PFSK-1 (cell line): ENCODE data around the gene IGF1R.

Experiments
- FOXP2 ChIP-seq: optimal IDR thresholded peaks from 2 replicates; pipeline ENCODE3; 2011; ENCODE audit warnings: borderline replicate concordance, control low read depth, inconsistent platforms; ENCODE audit not compliant: insufficient read depth; ENCODE audit errors: extremely low read length, extremely low read depth
- POLR2AphosphoS5 ChIP-seq: IDR thresholded peaks from 2 replicates; pipeline ENCODE4 v1.6.1; 2012; ENCODE audit warnings: low read depth, mild to moderate bottlenecking, control low read depth, low read length, moderate library complexity
- SIN3A ChIP-seq: IDR thresholded peaks from 2 replicates; pipeline ENCODE4 v1.6.1; 2012; ENCODE audit warnings: mild to moderate bottlenecking, low read length, moderate library complexity, borderline replicate concordance; ENCODE audit not compliant: insufficient read depth
- TAF1 ChIP-seq: IDR thresholded peaks from 2 replicates; pipeline ENCODE4 v1.6.1; 2012; ENCODE audit warnings: low read length, control low read depth, borderline replicate concordance; ENCODE audit not compliant: insufficient read depth
- TF ChIP-seq, protein P1 (sequence below), 2 experiments: IDR thresholded peaks; 2 replicates each; pipeline versions ENCODE4 v1.6.1 to v1.8.0; 2011 to 2012; ENCODE audit warnings: low read depth in 2 of 2, low read length in 2 of 2, control low read depth in 1 of 2, inconsistent platforms in 1 of 2, mild to moderate bottlenecking in 1 of 2, moderate library complexity in 1 of 2; ENCODE audit not compliant: insufficient read depth in 1 of 2

The IGF1R gene

DNA sequence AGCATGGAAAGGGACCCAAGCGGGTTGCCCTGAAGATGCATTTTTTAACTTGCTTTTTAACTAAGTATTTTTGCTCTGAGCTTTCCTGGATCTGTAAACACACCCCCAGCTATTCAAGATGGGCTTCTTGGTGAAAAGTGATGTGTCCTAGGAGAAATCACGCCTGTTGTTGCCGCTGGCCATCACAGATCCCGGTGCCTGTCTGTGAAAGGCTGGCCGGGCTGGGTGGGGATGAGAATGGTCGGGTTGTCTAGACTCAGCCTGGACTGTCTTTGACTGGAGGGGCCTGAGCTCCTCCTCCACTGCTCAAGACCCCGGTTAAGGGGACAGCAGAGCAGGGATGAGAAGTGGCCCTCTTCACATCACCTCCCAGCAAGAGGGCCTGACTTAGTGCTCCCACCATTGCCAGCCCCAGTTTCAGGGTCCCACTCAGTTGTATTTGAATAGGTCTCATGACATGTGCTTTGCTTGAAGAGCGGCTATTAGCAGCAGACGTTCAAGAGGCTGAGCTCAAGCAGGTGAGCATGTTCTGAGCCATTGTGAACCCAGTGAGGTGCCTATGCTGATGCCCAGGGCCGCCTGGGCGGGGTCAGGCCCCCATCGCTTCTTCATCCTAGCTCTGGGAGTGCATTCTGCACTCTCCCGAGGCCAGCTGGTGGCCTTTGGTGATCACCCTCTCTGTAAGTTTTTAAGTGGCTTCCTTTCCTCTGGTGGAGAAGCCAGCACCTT is 79.9 kb downstream of the IGF1R start:
- TF ChIP-seq, protein P1, sequence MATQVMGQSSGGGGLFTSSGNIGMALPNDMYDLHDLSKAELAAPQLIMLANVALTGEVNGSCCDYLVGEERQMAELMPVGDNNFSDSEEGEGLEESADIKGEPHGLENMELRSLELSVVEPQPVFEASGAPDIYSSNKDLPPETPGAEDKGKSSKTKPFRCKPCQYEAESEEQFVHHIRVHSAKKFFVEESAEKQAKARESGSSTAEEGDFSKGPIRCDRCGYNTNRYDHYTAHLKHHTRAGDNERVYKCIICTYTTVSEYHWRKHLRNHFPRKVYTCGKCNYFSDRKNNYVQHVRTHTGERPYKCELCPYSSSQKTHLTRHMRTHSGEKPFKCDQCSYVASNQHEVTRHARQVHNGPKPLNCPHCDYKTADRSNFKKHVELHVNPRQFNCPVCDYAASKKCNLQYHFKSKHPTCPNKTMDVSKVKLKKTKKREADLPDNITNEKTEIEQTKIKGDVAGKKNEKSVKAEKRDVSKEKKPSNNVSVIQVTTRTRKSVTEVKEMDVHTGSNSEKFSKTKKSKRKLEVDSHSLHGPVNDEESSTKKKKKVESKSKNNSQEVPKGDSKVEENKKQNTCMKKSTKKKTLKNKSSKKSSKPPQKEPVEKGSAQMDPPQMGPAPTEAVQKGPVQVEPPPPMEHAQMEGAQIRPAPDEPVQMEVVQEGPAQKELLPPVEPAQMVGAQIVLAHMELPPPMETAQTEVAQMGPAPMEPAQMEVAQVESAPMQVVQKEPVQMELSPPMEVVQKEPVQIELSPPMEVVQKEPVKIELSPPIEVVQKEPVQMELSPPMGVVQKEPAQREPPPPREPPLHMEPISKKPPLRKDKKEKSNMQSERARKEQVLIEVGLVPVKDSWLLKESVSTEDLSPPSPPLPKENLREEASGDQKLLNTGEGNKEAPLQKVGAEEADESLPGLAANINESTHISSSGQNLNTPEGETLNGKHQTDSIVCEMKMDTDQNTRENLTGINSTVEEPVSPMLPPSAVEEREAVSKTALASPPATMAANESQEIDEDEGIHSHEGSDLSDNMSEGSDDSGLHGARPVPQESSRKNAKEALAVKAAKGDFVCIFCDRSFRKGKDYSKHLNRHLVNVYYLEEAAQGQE (IDR thresholded peaks at IDR 0.05; ENCODE audit: insufficient read depth in 1 of 2, low read depth in 2 of 2, low read length in 2 of 2) = no peak
- no peak for TF ChIP-seq FOXP2
- TF ChIP-seq SIN3A = no peak

DNA sequence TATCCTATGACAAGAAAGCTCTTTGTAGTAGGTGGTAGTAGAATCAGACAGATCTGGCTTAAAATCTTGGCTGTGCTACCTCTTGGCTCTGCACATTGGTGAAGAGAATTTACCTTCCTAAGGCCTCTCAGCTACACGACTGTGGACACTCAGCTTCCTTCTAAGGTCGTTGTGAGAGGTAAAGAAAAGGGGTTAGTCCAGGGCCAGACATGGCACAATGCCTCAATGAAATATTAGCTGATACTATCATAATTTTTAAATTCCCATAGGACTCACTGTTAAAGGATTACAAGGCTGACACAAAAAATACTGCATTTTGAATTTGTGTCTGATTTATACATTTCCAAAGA is 80.4 kb downstream of the IGF1R start:
- TF ChIP-seq TAF1 = no peak
- TF ChIP-seq, protein P1 (IDR thresholded peaks at IDR 0.05; ENCODE audit: insufficient read depth in 1 of 2, low read depth in 2 of 2, low read length in 2 of 2) = no peak
- TF ChIP-seq SIN3A = no peak
- no peak for TF ChIP-seq POLR2AphosphoS5
- TF ChIP-seq FOXP2 = no peak

DNA sequence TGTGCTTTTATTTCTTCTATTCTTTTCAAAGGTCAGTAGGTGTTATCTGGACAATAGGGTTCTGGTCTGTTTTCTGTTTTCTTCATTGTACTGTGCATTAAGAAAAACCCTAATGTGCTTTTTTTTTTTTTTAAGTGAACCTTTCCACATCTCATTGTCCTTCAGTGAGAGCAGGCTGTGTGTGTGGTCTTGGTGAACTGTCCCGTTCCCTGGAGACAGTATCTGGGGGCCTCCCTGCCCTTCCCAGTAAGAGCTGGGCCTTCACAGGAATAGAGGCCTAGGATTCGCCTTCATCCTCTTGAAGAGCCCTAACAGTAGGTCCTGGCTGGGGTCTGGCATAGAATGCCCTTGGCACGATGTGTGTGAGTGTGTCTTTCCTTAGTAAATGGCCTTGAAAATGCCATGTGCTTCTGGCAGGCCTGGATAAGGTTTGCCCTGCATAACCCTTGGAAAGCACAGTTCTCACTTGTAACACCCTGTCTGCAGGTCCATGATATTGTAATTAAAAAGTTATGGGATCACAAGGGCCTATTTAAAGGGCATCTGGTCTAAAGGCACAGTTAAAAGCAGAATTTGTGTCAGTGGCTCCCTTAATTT is 81.2 kb downstream of the IGF1R start:
- TF ChIP-seq SIN3A (no peak), POLR2AphosphoS5 (no peak), FOXP2 (no peak), TAF1 (no peak)
- TF ChIP-seq, protein P1 (IDR thresholded peaks at IDR 0.05; ENCODE audit: insufficient read depth in 1 of 2, low read depth in 2 of 2, low read length in 2 of 2) = no peak

DNA sequence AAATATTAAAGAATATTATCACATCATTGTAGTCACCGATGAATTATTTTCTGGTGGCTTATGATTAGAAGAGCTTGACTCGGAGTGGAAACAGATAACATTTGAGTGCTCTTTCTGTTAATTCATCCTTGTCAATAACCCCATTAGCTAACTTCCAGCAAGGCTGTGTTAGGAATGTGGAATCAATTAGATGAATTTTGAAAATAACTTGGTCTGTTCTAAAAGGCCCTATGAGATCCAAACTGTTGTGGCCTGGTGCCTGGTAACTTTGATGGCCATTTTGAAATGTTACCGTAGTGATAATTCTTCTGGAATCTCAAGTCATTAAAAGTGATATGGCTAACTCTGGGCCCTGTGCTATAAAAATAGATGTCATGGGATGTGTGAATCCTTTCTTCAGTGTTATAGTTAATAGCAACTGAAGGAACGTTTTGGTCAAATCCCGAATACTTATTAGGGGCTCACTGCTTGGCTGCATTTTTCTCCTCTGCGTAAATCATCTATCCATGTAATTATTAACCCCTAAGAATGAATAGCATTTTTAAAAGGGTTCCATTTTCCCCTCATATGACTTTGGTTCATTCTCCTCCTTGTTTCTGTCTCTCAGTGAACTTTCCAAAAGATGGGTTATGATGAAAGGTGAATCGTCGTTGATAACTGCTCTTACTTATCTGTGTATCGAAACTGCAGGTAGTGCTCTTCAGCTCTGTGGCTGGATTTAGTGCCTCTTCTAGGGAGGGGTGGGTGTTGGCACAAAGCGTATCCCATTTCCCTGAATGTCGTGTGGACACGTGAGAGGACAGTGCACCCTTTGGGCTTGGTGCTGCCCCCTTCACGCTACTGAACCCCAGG is 82.7 kb downstream of the IGF1R start:
- TF ChIP-seq, protein P1 (IDR thresholded peaks at IDR 0.05; ENCODE audit: insufficient read depth in 1 of 2, low read depth in 2 of 2, low read length in 2 of 2) = no peak
- TF ChIP-seq FOXP2 (no peak), SIN3A (no peak), POLR2AphosphoS5 (no peak), TAF1 (no peak)
